Left ventricle myocardium inferior (tissue), 1 donor: ENCODE measurements around the gene BBS9. TPM values are rescaled to one million over a fixed set of nuclear protein-coding genes. Genes with fewer than 3 reads are reported as not detected.

Experiments
- DNase-seq: peaks from one replicate; pipeline ENCODE4 v3.0.0-alpha.2; 2020
- H3K27ac ChIP-seq: fragments of 200-600 bp; replicated peaks from 2 replicates; pipeline ENCODE4 v1.8.0; 2021
- H3K27me3 ChIP-seq: fragments of 200-600 bp; 2 replicates; pipeline ENCODE4 v1.8.0; 2021; ENCODE audit warnings: low read depth
- H3K36me3 ChIP-seq: fragments of 200-600 bp; 2 replicates; pipeline ENCODE4 v1.8.0; 2021
- H3K4me1 ChIP-seq: fragments of 200-600 bp; 2 replicates; pipeline ENCODE4 v1.8.0; 2021
- H3K4me3 ChIP-seq: fragments of 200-600 bp; 2 replicates; pipeline ENCODE4 v1.8.0; 2021; ENCODE audit warnings: mild to moderate bottlenecking, moderate library complexity
- H3K9me3 ChIP-seq: fragments of 200-600 bp; replicated peaks from 2 replicates; pipeline ENCODE4 v1.8.0; 2021
- CTCF ChIP-seq: fragments of 200-600 bp; IDR thresholded peaks from 2 replicates; pipeline ENCODE4 v1.8.0; 2021; ENCODE audit warnings: antibody characterized with exemption, mild to moderate bottlenecking, borderline replicate concordance
- intact Hi-C: fragments of 100-400 bp; cut with micrococcal nuclease; formaldehyde crosslinking; loops from one replicate; pipeline ENCODE4 v1.11.0; 2022
- total RNA-seq: library from RNA; stranded (reverse); fragmentation: NEBNext Ultra II Directional; extraction: Animal tissue kit (Norgen Biotek cat#: 25700); gene quantifications from one replicate; pipeline ENCODE4 v1.2.1, GENCODE V29; 2021
- donor health status: DM: no; HTN: yes; CAD: no; lungs with severe emphysema.

The BBS9 gene
- total RNA-seq, 1 donor from 2014 or later = 13.7 TPM

- intact Hi-C loops = no loop called here
- no peak for DNase-seq
- Histone ChIP-seq H3K27me3 (no peaks in the 10 kb centered on the region), H3K9me3 (peaks cover 17% of the 10 kb centered on the region), H3K27ac (no peak overlapping the region), H3K36me3 (peaks cover 20% of the 10 kb centered on the region), H3K4me1 (no peaks in the 10 kb centered on the region), H3K4me3 (no peak overlapping the region)
- TF ChIP-seq CTCF = no peak
Measured at GRCh38 chr7:33399528-33400213, 270.3 kb downstream of the BBS9 start.

GRCh38 chr7:33400214-33400538 is 270.8 kb downstream of the BBS9 start:
- Histone ChIP-seq H3K36me3 (peaks cover 20% of the 10 kb centered on the region), H3K27ac (no peak overlapping the region), H3K4me3 (no peak overlapping the region), H3K27me3 (no peaks in the 10 kb centered on the region), H3K4me1 (no peaks in the 10 kb centered on the region), H3K9me3 (peaks cover 17% of the 10 kb centered on the region)
- intact Hi-C loops = no loop called here
- DNase-seq = no peak
- no peak for TF ChIP-seq CTCF

- Histone ChIP-seq H3K4me1 (peaks cover 5% of the 10 kb centered on the region), H3K9me3 (peaks cover 38% of the 10 kb centered on the region), H3K36me3 (peaks cover 13% of the 10 kb centered on the region), H3K27me3 (no peaks in the 10 kb centered on the region), H3K27ac (no peak overlapping the region), H3K4me3 (no peak overlapping the region)
- no peak for DNase-seq
- no peak for TF ChIP-seq CTCF
- intact Hi-C loops = no loop called here
Measured at GRCh38 chr7:33410266-33410665, 280.9 kb downstream of the BBS9 start.

- Histone ChIP-seq H3K4me3 (no peak overlapping the region), H3K4me1 (peaks cover 5% of the 10 kb centered on the region), H3K27ac (no peak overlapping the region), H3K36me3 (peaks cover 13% of the 10 kb centered on the region), H3K9me3 (peaks cover 31% of the 10 kb centered on the region), H3K27me3 (no peaks in the 10 kb centered on the region)
- no peak for TF ChIP-seq CTCF
- no peak for DNase-seq
- intact Hi-C loops = no loop called here
Measured at GRCh38 chr7:33411020-33411419, 281.7 kb downstream of the BBS9 start.

- no peak for TF ChIP-seq CTCF
- peaks cover 13% of the 10 kb centered on the region for H3K36me3 ChIP-seq
- DNase-seq = no peak
- peaks cover 20% of the 10 kb centered on the region for H3K9me3 ChIP-seq
- H3K4me1 ChIP-seq = peaks cover 5% of the 10 kb centered on the region
- H3K27me3 ChIP-seq = no peaks in the 10 kb centered on the region
- intact Hi-C loops = no loop called here
- H3K4me3 ChIP-seq = no peak overlapping the region
- no peak overlapping the region for H3K27ac ChIP-seq
Measured at GRCh38 chr7:33412331-33412730, 283.0 kb downstream of the BBS9 start.
